Measurements from ENCODE around the gene FBLN1.

Gene FBLN1

DNA sequence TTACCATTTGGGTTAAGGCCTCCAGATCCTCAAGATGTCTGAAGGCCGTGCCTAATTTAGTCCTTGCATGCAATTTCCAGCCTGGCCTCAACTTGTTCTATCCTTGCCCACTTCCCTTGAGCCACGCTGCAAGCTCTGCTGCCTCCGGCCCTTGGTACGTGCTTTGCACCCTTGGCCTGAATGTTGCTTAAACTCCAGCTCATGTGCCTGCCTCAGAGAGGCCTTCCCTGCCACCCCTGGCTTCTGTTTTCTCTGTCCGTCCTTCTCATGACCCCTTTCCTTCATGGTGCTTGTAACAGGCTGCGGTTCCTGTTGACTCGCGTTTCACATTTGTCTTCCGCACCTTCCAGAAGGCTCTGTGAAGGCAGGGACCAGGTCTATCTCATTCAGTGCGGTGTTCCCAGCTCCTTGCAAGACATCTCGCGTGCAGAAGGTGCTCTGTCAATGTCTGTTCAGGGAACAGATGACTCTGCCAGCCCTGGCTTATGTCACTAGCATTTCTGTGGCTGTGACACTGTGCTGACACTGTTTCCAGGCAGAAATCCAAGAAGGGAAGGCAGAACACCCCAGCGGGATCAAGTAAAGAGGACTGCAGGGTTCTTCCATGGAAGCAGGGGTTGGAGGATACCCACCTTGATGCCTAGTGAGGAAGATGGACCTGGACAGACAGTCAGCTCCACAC lies 61.8 kb downstream of the FBLN1 start (continued):
- TF ChIP-seq PRDM10 (tag by site-specific recombination; IDR thresholded peaks at IDR 0.05) (no peak), ZNF311 (tag by site-specific recombination; IDR thresholded peaks at IDR 0.05; ENCODE audit: borderline replicate concordance) (no peak), SP2 (tag by site-specific recombination; IDR thresholded peaks at IDR 0.05) (no peak)

DNA sequence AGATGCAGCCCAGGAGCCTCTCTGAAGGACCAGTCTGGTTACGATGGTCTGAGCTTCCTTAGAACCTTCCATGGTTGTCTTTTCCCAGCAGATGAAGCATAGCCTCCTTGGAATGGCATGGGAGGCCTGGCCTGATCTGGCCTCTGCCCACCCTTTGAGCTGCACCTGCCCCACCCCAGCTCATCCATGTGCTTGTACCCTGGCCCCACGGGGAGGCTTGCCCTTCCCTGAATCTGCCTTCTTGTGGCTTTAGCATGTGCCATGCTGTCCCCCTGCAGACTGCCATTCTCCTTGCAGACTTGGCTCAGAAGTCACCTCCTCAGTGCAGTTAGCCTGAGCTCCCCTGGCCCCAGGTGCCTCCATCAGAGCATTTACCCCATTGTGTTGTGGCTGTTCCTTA lies 62.5 kb downstream of the FBLN1 start:
- H3K4me1 ChIP-seq (ENCODE audit: control insufficient read depth, insufficient read depth, low read length) = no peaks in the 10 kb centered on the region
- H3K36me3 ChIP-seq (ENCODE audit: control insufficient read depth in 2 of 2, insufficient read depth in 1 of 2, low read length in 2 of 2) = peaks cover 0 to 27% of the 10 kb centered on the region in 2 experiments; a peak in 1 of 3 replicates
- no peaks in the 10 kb centered on the region for H3K9me3 ChIP-seq (ENCODE audit: control insufficient read depth, insufficient read depth, low read depth, low read length)
- H3K4me3 ChIP-seq (ENCODE audit: low read depth, low read length) = no peak overlapping the region
- ChIA-PET POLR2A (interaction anchor here (0.6 kb wide), 1 partner anchor 84 kb away, joined by 6 read pairs; no protein-coding TSS in a partner anchor), CTCF (interaction anchor here (0.7 to 5.4 kb wide), 3 partner anchors 11 to 441 kb away, joined by 3 to 21 read pairs (median 6); no protein-coding TSS in a partner anchor)
- H3K27ac ChIP-seq (ENCODE audit: extremely low read depth, low read depth, low read length) = no peak overlapping the region
- TF ChIP-seq, protein P1, sequence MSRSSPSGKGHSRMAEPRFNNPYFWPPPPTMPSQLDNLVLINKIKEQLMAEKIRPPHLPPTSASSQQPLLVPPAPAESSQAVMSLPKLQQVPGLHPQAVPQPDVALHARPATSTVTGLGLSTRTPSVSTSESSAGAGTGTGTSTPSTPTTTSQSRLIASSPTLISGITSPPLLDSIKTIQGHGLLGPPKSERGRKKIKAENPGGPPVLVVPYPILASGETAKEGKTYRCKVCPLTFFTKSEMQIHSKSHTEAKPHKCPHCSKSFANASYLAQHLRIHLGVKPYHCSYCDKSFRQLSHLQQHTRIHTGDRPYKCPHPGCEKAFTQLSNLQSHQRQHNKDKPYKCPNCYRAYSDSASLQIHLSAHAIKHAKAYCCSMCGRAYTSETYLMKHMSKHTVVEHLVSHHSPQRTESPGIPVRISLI (tag by site-specific recombination; IDR thresholded peaks at IDR 0.05) = no peak
- TF ChIP-seq ZSCAN16 (tag by site-specific recombination; IDR thresholded peaks at IDR 0.05) (no peak), ZNF843 (tag by site-specific recombination; IDR thresholded peaks at IDR 0.05) (no peak), ZNF202 (tag by site-specific recombination; IDR thresholded peaks at IDR 0.05; ENCODE audit: borderline replicate concordance) (no peak), ZNF341 (tag by site-specific recombination; IDR thresholded peaks at IDR 0.05; ENCODE audit: low read depth) (no peak), MZF1 (tag by site-specific recombination; IDR thresholded peaks at IDR 0.05; ENCODE audit: borderline replicate concordance) (no peak), ZNF280D (tag by site-specific recombination; IDR thresholded peaks at IDR 0.05) (no peak), ZNF24 (tag by site-specific recombination; IDR thresholded peaks at IDR 0.05) (no peak), MYNN (tag by site-specific recombination; IDR thresholded peaks at IDR 0.05; ENCODE audit: borderline replicate concordance) (no peak), ZBTB20 (tag by site-specific recombination; IDR thresholded peaks at IDR 0.05) (no peak), ZNF121 (tag by site-specific recombination; IDR thresholded peaks at IDR 0.05) (no peak), ZNF19 (tag by site-specific recombination; IDR thresholded peaks at IDR 0.05; ENCODE audit: low read depth) (no peak), ZNF501 (tag by site-specific recombination; IDR thresholded peaks at IDR 0.05) (no peak), KLF7 (tag by site-specific recombination; IDR thresholded peaks at IDR 0.05; ENCODE audit: borderline replicate concordance) (no peak), ZNF140 (tag by site-specific recombination; IDR thresholded peaks at IDR 0.05) (no peak)
- TF ChIP-seq, protein P2, sequence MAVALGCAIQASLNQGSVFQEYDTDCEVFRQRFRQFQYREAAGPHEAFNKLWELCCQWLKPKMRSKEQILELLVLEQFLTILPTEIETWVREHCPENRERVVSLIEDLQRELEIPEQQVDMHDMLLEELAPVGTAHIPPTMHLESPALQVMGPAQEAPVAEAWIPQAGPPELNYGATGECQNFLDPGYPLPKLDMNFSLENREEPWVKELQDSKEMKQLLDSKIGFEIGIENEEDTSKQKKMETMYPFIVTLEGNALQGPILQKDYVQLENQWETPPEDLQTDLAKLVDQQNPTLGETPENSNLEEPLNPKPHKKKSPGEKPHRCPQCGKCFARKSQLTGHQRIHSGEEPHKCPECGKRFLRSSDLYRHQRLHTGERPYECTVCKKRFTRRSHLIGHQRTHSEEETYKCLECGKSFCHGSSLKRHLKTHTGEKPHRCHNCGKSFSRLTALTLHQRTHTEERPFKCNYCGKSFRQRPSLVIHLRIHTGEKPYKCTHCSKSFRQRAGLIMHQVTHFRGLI (tag by site-specific recombination; IDR thresholded peaks at IDR 0.05) = no peak
- TF ChIP-seq, protein P3, sequence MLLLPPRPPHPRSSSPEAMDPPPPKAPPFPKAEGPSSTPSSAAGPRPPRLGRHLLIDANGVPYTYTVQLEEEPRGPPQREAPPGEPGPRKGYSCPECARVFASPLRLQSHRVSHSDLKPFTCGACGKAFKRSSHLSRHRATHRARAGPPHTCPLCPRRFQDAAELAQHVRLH (tag by site-specific recombination; IDR thresholded peaks at IDR 0.05) = no peak
- TF ChIP-seq, protein P4, sequence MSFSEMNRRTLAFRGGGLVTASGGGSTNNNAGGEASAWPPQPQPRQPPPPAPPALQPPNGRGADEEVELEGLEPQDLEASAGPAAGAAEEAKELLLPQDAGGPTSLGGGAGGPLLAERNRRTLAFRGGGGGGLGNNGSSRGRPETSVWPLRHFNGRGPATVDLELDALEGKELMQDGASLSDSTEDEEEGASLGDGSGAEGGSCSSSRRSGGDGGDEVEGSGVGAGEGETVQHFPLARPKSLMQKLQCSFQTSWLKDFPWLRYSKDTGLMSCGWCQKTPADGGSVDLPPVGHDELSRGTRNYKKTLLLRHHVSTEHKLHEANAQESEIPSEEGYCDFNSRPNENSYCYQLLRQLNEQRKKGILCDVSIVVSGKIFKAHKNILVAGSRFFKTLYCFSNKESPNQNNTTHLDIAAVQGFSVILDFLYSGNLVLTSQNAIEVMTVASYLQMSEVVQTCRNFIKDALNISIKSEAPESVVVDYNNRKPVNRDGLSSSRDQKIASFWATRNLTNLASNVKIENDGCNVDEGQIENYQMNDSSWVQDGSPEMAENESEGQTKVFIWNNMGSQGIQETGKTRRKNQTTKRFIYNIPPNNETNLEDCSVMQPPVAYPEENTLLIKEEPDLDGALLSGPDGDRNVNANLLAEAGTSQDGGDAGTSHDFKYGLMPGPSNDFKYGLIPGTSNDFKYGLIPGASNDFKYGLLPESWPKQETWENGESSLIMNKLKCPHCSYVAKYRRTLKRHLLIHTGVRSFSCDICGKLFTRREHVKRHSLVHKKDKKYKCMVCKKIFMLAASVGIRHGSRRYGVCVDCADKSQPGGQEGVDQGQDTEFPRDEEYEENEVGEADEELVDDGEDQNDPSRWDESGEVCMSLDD (tag by site-specific recombination; IDR thresholded peaks at IDR 0.05) = no peak
- TF ChIP-seq, protein P5, sequence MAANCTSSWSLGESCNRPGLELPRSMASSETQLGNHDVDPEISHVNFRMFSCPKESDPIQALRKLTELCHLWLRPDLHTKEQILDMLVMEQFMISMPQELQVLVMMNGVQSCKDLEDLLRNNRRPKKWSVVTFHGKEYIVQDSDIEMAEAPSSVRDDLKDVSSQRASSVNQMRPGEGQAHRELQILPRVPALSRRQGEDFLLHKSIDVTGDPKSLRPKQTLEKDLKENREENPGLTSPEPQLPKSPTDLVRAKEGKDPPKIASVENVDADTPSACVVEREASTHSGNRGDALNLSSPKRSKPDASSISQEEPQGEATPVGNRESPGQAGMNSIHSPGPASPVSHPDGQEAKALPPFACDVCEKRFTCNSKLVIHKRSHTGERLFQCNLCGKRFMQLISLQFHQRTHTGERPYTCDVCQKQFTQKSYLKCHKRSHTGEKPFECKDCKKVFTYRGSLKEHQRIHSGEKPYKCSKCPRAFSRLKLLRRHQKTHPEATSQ (tag by site-specific recombination; IDR thresholded peaks at IDR 0.05) = no peak

Measured in HEK293 (cell line).